ENCODE results near the gene LMOD3.

LMOD3 gene

DNA sequence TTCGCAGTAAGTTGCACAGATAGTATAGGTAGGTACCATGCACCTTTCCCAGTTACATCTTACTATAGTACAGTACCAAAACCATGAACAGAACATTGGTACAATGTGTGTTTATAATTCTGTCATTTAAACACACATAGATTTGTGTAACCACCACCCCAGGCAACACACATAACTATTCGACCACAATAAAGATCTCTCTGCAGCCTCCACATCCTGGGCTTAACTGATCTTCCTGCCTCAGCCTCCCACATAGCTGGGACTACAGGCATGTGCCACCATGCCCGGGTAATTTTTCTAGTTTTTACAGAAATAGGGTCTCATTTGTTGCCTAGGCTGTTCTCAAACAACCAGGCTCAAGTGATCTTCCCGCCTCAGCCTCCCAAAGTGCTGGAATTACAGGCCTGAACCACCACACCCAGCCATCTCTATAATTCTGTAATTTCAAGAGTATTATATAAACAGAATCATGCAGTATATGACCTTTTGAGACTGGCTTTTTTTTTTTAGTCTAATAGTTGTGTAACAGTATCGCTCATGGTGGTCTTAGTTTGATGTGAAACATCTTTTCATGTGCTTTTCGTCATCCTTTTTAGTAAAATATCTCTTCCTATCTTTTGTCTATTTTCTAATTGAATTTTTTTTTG lies 57.0 kb downstream of the LMOD3 start:
- DNase-seq (ENCODE audit: low read depth in 2 of 2, low spot score in 1 of 2) = no peak

DNA sequence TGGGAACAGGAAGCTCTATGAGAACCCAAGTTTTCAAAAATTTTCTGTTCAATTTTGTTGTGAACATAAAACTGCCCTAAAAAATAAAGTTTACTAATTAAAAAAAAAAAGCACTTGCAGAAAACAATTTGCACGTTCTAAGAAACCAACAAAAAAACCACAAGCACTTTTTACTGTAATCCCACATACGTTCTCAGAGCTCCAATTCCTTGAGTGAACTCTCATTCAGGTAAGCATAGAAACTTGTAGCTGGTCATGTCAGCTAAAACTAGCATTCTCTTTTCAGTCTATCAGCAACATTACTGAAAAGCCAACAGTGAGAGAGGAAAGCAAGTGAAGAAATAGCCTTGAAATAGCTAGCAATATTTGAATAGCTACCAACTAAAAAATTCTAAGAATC lies 58.8 kb downstream of the LMOD3 start:
- no peak for DNase-seq (ENCODE audit: low read depth in 2 of 2, low spot score in 1 of 2)

DNA sequence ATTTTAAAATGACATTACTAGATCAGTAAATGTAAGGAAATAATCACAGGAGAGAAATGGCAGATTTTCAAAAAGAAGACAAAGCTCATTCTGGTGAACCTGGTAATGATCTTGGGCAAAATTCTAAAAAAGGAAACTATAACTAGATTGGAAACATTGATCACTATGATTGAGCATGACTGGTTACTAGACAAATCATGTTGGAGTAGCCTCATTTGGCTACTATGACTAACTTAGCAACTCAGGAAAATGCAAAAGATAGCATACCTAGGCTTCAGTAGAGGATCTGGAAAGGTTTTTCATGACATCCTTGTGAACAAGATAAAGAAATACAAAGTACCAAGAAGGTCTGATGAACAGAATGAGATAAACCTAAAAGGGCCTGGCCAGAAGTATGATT lies 62.7 kb downstream of the LMOD3 start:
- DNase-seq (ENCODE audit: low read depth in 2 of 2, low spot score in 1 of 2) = no peak

DNA sequence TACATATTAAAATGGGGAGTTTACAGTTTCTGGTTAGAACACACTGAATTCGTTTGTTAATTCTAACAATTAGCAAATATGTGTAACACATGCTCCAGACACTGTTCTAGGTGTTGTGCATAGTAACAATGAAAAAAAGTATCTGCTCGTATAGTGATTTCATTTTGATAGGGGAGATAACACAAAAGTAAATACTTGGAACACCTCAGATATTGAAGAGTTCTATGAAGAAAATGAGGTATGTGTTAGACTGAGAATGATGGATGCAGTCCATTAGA lies 63.5 kb downstream of the LMOD3 start:
- no peak for DNase-seq (ENCODE audit: low read depth in 2 of 2, low spot score in 1 of 2)

DNA sequence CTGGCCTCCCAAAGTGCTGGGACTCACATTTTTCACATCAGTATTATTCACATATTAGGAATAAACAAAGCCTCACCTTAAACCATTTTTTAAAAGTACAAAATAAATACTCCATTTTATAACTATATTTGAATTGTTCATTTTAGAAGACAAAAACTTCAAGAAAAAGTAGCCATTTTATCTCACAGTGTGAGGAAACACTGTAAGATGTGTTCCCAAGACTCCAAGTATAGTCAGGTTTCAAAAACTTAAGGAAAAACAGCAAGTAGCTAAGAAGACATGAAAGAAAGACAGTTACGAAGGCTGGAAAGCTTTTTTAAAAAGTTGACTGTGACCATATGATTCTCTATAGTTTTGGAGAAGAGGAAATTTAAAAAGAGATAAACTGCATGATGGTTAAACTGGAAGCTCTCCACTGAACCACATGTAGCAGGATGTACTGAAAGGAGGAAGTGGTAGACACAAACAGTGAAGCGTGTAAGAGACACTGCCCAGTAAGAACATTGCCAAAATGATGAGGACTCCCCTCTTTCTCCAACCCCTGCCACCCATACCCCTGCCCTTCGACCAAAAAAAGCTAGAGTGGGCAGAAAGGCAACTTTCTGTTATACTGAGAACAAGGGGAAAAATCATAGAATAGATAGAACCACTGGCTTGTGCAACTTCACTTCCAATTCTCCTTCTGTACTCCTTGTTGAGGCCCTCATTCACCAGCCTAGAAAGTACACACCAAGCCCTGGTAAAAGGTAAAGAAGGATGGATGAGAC lies 64.0 kb downstream of the LMOD3 start:
- DNase-seq (ENCODE audit: low read depth in 2 of 2, low spot score in 1 of 2) = no peak

Measured in stimulated activated CD8-positive, alpha-beta memory T cell treated with anti-CD3 and anti-CD28 coated beads, Interleukin-4, amount 100 ng/mL, for 4 hours (primary cell).